Neural cell (in vitro differentiated cells): ENCODE results near the gene SLC23A1.

Source experiments
- EP300 ChIP-seq: fragments of 450-650 bp; conservative IDR thresholded peaks from 2 replicates; pipeline ENCODE4 v1.6.1; 2014; ENCODE audit warnings: antibody characterized with exemption, mild to moderate bottlenecking, moderate library complexity; ENCODE audit not compliant: poor library complexity, severe bottlenecking
- EZH2 ChIP-seq: fragments of 200-600, 300-800 bp; shearing (Covaris generic), sonication (generic); IDR thresholded peaks from 2 replicates; pipeline ENCODE4 v1.6.1; 2014; ENCODE audit warnings: antibody characterized with exemption, low read length, borderline replicate concordance, mild to moderate bottlenecking; ENCODE audit not compliant: insufficient read depth, poor library complexity, severe bottlenecking
- REST ChIP-seq: IDR thresholded peaks from 2 replicates; pipeline ENCODE4 v1.6.1; 2012; ENCODE audit warnings: borderline replicate concordance
- TAF1 ChIP-seq: IDR thresholded peaks from 2 replicates; pipeline ENCODE4 v1.6.1; 2012; ENCODE audit warnings: low read depth
- TF ChIP-seq, protein P1 (sequence below): fragments of 450-650 bp; IDR thresholded peaks from 2 replicates; pipeline ENCODE4 v1.5.1; 2014; ENCODE audit warnings: antibody characterized with exemption, mild to moderate bottlenecking, moderate library complexity; ENCODE audit not compliant: poor library complexity, severe bottlenecking

DNA sequence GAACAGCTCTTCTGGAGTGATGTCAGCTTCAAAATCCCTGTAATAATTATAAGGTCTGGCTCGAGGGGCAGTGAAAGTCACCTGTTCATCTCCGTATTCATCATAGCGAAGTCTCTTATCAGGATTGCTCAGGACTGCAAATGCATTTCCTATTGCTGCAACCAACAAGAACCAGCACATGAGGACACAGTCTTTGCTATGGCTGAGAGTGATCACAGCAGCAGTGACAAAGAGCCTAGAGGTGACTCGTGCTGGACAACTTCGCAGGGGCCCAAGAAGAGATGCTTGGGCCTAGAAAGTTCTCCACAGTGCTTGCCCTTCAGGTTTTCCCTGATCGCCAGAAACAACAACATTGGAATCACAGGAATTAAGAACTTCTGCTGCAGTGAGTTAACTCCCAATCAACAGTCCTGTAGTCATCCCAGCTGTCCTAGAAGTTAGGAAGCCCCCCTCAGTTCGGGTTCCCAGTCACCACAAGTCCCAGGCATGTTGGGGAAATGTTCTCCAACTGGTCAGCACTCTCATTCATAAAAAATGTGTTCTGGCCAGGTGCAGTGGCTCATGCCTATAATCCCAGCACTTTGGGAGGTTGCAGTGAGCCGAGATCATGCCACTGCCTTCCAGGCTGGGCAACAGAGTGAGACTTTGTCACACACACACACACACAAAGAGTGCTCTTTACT, 43.2 kb upstream of the SLC23A1 start:
- TF ChIP-seq, protein P1, sequence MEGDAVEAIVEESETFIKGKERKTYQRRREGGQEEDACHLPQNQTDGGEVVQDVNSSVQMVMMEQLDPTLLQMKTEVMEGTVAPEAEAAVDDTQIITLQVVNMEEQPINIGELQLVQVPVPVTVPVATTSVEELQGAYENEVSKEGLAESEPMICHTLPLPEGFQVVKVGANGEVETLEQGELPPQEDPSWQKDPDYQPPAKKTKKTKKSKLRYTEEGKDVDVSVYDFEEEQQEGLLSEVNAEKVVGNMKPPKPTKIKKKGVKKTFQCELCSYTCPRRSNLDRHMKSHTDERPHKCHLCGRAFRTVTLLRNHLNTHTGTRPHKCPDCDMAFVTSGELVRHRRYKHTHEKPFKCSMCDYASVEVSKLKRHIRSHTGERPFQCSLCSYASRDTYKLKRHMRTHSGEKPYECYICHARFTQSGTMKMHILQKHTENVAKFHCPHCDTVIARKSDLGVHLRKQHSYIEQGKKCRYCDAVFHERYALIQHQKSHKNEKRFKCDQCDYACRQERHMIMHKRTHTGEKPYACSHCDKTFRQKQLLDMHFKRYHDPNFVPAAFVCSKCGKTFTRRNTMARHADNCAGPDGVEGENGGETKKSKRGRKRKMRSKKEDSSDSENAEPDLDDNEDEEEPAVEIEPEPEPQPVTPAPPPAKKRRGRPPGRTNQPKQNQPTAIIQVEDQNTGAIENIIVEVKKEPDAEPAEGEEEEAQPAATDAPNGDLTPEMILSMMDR = no peak
- TF ChIP-seq EP300 (no peak), EZH2 (no peak), TAF1 (no peak), REST (no peak)
